ENCODE measurements around the gene CROCC2.
"Not testable (repeated sequence)": the region's sequence is repeated elsewhere in the genome, so short reads cannot be mapped to it uniquely, and the experiment has no call there.

The CROCC2 gene

GRCh38 chr2:240972636-240973521 is 66.7 kb downstream of the CROCC2 start:
- no peak for FAIRE-seq

- FAIRE-seq, result no peak
Measured at GRCh38 chr2:240974771-240975572, 68.8 kb downstream of the CROCC2 start.

- not testable (repeated sequence) for FAIRE-seq
Measured at GRCh38 chr2:240975903-240976302, 69.8 kb downstream of the CROCC2 start.

GRCh38 chr2:240981280-240981679 is 75.1 kb downstream of the CROCC2 start:
- no peak for FAIRE-seq

- FAIRE-seq, result no peak
Measured at GRCh38 chr2:240981871-240982800, 76.0 kb downstream of the CROCC2 start.

- no peak for FAIRE-seq
Measured at GRCh38 chr2:240982821-240983281, 76.7 kb downstream of the CROCC2 start.

GRCh38 chr2:240983361-240983995 is 77.3 kb downstream of the CROCC2 start:
- FAIRE-seq, result no peak

- FAIRE-seq, result no peak
Measured at GRCh38 chr2:240983996-240984498, 77.9 kb downstream of the CROCC2 start.

- no peak for FAIRE-seq
Measured at GRCh38 chr2:240985881-240986786, 80.0 kb downstream of the CROCC2 start.

- FAIRE-seq, result no peak
Measured at GRCh38 chr2:240986787-240987411, 80.8 kb downstream of the CROCC2 start.

- no peak for FAIRE-seq
Measured at GRCh38 chr2:240987588-240987987, 81.5 kb downstream of the CROCC2 start.

GRCh38 chr2:240988146-240988545 is 82.0 kb downstream of the CROCC2 start:
- FAIRE-seq, result no peak

GRCh38 chr2:240988571-240989271 is 82.6 kb downstream of the CROCC2 start:
- no peak for FAIRE-seq

GRCh38 chr2:240989451-240990265 is 83.5 kb downstream of the CROCC2 start:
- no peak for FAIRE-seq

- FAIRE-seq, result no peak
Measured at GRCh38 chr2:240990266-240990529, 84.1 kb downstream of the CROCC2 start.

GRCh38 chr2:240990726-240991377 is 84.7 kb downstream of the CROCC2 start:
- FAIRE-seq, result no peak

- FAIRE-seq, result no peak
Measured at GRCh38 chr2:240991378-240992263, 85.5 kb downstream of the CROCC2 start.
